ENCODE measurements around the gene BPIFB3. TPM values are rescaled to one million over a fixed set of nuclear protein-coding genes. Genes with fewer than 3 reads are reported as not detected.
"Not testable (repeated sequence)": the region's sequence is repeated elsewhere in the genome, so short reads cannot be mapped to it uniquely, and the experiment has no call there.

The BPIFB3 gene
- total RNA-seq, 1 donor from 2014 or later, result not detected

GRCh38 chr20:33115501-33115900, 61.8 kb downstream of the BPIFB3 start:
- DNase-seq (ENCODE audit: low spot score), result not testable (repeated sequence)

- DNase-seq (ENCODE audit: low spot score), result no peak
These were observed 66.3 kb downstream of the BPIFB3 start for GRCh38 chr20:33119725-33120720.

GRCh38 chr20:33120934-33121333, 67.2 kb downstream of the BPIFB3 start:
- no peak for DNase-seq (ENCODE audit: low spot score)

GRCh38 chr20:33122297-33122696, 68.6 kb downstream of the BPIFB3 start:
- DNase-seq (ENCODE audit: low spot score), result not testable (repeated sequence)

Other genes starting within 250 kb of the BPIFB3 start
- 85.9 TPM for gene MAPRE1, start 233.9 kb upstream of the BPIFB3 start, total RNA-seq
- 0.20 TPM for gene EFCAB8, start 195.0 kb upstream of the BPIFB3 start, total RNA-seq
- gene SUN5, start 49.5 kb upstream of the BPIFB3 start, total RNA-seq, result not detected
- 0.17 TPM for gene BPIFB2, start 46.2 kb upstream of the BPIFB3 start, total RNA-seq
- not detected for gene BPIFB6, start 22.3 kb upstream of the BPIFB3 start, total RNA-seq
- not detected for gene BPIFB4, start 25.7 kb downstream of the BPIFB3 start, total RNA-seq
- gene BPIFA2, start 114.3 kb downstream of the BPIFB3 start, total RNA-seq, result not detected
- not detected for gene BPIFA3, start 163.4 kb downstream of the BPIFB3 start, total RNA-seq
- not detected for gene BPIFA1, start 182.1 kb downstream of the BPIFB3 start, total RNA-seq
- gene BPIFB1, start 229.3 kb downstream of the BPIFB3 start, total RNA-seq, result 0.78 TPM

Measured in mucosa of gallbladder (tissue), 1 donor.